ENCODE measurements around the gene MYO9A.

MYO9A gene

GRCh38 chr15:72113347-72114031, 4.5 kb downstream of the MYO9A start:
- no peak overlapping the region for H4K12ac ChIP-seq (ENCODE audit: low read depth, low read length)
- no peak overlapping the region for H3K4me2 ChIP-seq (ENCODE audit: low read length)
- H3K27ac ChIP-seq (ENCODE audit: low read depth, low read length), result no peak overlapping the region
- no peak overlapping the region for H3K4me3 ChIP-seq (ENCODE audit: low read depth, low read length)
- DNase-seq, result no peak
- no peak overlapping the region for H2BK12ac ChIP-seq (ENCODE audit: low read length)
- WGBS (ENCODE audit: extremely low coverage, insufficient coverage, insufficient read length), result no CpG with 5 or more reads among the region's 4 CpGs
- H2AK5ac ChIP-seq (ENCODE audit: low read length), result no peak overlapping the region
- no peak overlapping the region for H2BK120ac ChIP-seq (ENCODE audit: insufficient read depth, low read length, poor library complexity)
- peaks cover 0 to 2% of the 10 kb centered on the region in 2 experiments for H3K4me1 ChIP-seq (ENCODE audit: control insufficient read depth in 1 of 2, insufficient read depth in 2 of 2, low read length in 2 of 2)
- H3K27me3 ChIP-seq (ENCODE audit: insufficient read depth, low read length), result no peaks in the 10 kb centered on the region
- peaks cover 8% of the 10 kb centered on the region for H3K79me1 ChIP-seq (ENCODE audit: low read length)
- H3K79me2 ChIP-seq (ENCODE audit: control insufficient read depth, insufficient read depth, low read length, poor library complexity), result peaks cover 2% of the 10 kb centered on the region
- H2BK5ac ChIP-seq (ENCODE audit: low read depth, low read length, poor library complexity), result no peak overlapping the region
- no peak overlapping the region for H3K9ac ChIP-seq (ENCODE audit: low read length)
- no peak overlapping the region for H2AFZ ChIP-seq (ENCODE audit: insufficient read depth, low read length, poor library complexity)
- H3K4ac ChIP-seq (ENCODE audit: low read depth, low read length), result no peak overlapping the region
- H3K14ac ChIP-seq (ENCODE audit: low read length), result no peak overlapping the region
- no peak overlapping the region for H3K18ac ChIP-seq (ENCODE audit: low read length)
- H3K9me3 ChIP-seq (ENCODE audit: insufficient read depth, low read depth, low read length), result no peaks in the 10 kb centered on the region
- H3K23ac ChIP-seq (ENCODE audit: low read length), result no peak overlapping the region
- no peak overlapping the region for H4K91ac ChIP-seq (ENCODE audit: low read depth, low read length)
- H4K8ac ChIP-seq (ENCODE audit: low read depth, low read length), result no peak overlapping the region
- no peaks in the 10 kb centered on the region for H3K36me3 ChIP-seq (ENCODE audit: control insufficient read depth in 1 of 2, insufficient read depth in 2 of 2, low read length in 2 of 2)

GRCh38 chr15:72112805-72113204, 5.1 kb downstream of the MYO9A start:
- Histone ChIP-seq H2BK12ac (ENCODE audit: low read length) (no peak overlapping the region), H3K23ac (ENCODE audit: low read length) (no peak overlapping the region), H3K27me3 (ENCODE audit: insufficient read depth, low read length) (no peaks in the 10 kb centered on the region), H3K4ac (ENCODE audit: low read depth, low read length) (no peak overlapping the region), H4K91ac (ENCODE audit: low read depth, low read length) (no peak overlapping the region), H2BK5ac (ENCODE audit: low read depth, low read length, poor library complexity) (no peak overlapping the region), H3K79me1 (ENCODE audit: low read length) (peaks cover 4% of the 10 kb centered on the region), H3K79me2 (ENCODE audit: control insufficient read depth, insufficient read depth, low read length, poor library complexity) (peaks cover 1% of the 10 kb centered on the region), H3K4me3 (ENCODE audit: low read depth, low read length) (no peak overlapping the region), H3K4me2 (ENCODE audit: low read length) (no peak overlapping the region), H3K4me1 (ENCODE audit: control insufficient read depth in 1 of 2, insufficient read depth in 2 of 2, low read length in 2 of 2) (peaks cover 0 to 2% of the 10 kb centered on the region in 2 experiments), H3K9me3 (ENCODE audit: insufficient read depth, low read depth, low read length) (no peaks in the 10 kb centered on the region), H2AK5ac (ENCODE audit: low read length) (no peak overlapping the region), H3K14ac (ENCODE audit: low read length) (no peak overlapping the region), H3K9ac (ENCODE audit: low read length) (no peak overlapping the region), H4K12ac (ENCODE audit: low read depth, low read length) (no peak overlapping the region), H3K27ac (ENCODE audit: low read depth, low read length) (no peak overlapping the region), H3K36me3 (ENCODE audit: control insufficient read depth in 1 of 2, insufficient read depth in 2 of 2, low read length in 2 of 2) (no peaks in the 10 kb centered on the region), H4K8ac (ENCODE audit: low read depth, low read length) (no peak overlapping the region), H2BK120ac (ENCODE audit: insufficient read depth, low read length, poor library complexity) (no peak overlapping the region), H2AFZ (ENCODE audit: insufficient read depth, low read length, poor library complexity) (no peak overlapping the region), H3K18ac (ENCODE audit: low read length) (no peak overlapping the region)
- DNase-seq, result no peak

DNA sequence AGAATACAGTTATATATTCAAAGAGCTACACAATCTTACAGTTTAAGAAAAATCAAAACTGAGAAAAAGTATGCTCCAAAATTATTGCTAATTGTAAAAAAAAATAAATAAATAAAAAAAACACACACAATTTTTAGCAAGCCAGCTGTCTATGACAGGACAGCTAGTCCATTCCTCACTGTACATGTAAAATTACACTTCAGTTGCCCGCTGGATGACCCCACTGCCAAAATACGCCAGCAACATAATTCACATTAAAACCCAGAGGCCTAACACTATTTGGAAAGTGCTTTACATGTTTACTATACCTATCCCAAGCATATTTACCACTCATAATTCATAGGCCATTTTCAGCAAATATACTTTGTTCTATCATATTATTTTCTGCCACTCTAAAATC, 5.8 kb downstream of the MYO9A start:
- H2BK5ac ChIP-seq (ENCODE audit: low read depth, low read length, poor library complexity), result no peak overlapping the region
- peaks cover 0 to 2% of the 10 kb centered on the region in 2 experiments for H3K4me1 ChIP-seq (ENCODE audit: control insufficient read depth in 1 of 2, insufficient read depth in 2 of 2, low read length in 2 of 2)
- H2AK5ac ChIP-seq (ENCODE audit: low read length), result no peak overlapping the region
- H4K91ac ChIP-seq (ENCODE audit: low read depth, low read length), result no peak overlapping the region
- DNase-seq, result no peak
- H3K36me3 ChIP-seq (ENCODE audit: control insufficient read depth in 1 of 2, insufficient read depth in 2 of 2, low read length in 2 of 2), result no peaks in the 10 kb centered on the region
- no peak overlapping the region for H2BK120ac ChIP-seq (ENCODE audit: insufficient read depth, low read length, poor library complexity)
- H4K12ac ChIP-seq (ENCODE audit: low read depth, low read length), result no peak overlapping the region
- no peaks in the 10 kb centered on the region for H3K9me3 ChIP-seq (ENCODE audit: insufficient read depth, low read depth, low read length)
- no peak overlapping the region for H3K14ac ChIP-seq (ENCODE audit: low read length)
- H3K4ac ChIP-seq (ENCODE audit: low read depth, low read length), result no peak overlapping the region
- H3K4me2 ChIP-seq (ENCODE audit: low read length), result no peak overlapping the region
- no peak overlapping the region for H3K18ac ChIP-seq (ENCODE audit: low read length)
- no peaks in the 10 kb centered on the region for H3K79me2 ChIP-seq (ENCODE audit: control insufficient read depth, insufficient read depth, low read length, poor library complexity)
- no peak overlapping the region for H2BK12ac ChIP-seq (ENCODE audit: low read length)
- no peaks in the 10 kb centered on the region for H3K79me1 ChIP-seq (ENCODE audit: low read length)
- no peaks in the 10 kb centered on the region for H3K27me3 ChIP-seq (ENCODE audit: insufficient read depth, low read length)
- H4K8ac ChIP-seq (ENCODE audit: low read depth, low read length), result no peak overlapping the region
- no peak overlapping the region for H3K4me3 ChIP-seq (ENCODE audit: low read depth, low read length)
- no peak overlapping the region for H3K27ac ChIP-seq (ENCODE audit: low read depth, low read length)
- no CpG with 5 or more reads among the region's 2 CpGs for WGBS (ENCODE audit: extremely low coverage, insufficient coverage, insufficient read length)
- no peak overlapping the region for H3K9ac ChIP-seq (ENCODE audit: low read length)
- H3K23ac ChIP-seq (ENCODE audit: low read length), result no peak overlapping the region
- H2AFZ ChIP-seq (ENCODE audit: insufficient read depth, low read length, poor library complexity), result no peak overlapping the region

DNA sequence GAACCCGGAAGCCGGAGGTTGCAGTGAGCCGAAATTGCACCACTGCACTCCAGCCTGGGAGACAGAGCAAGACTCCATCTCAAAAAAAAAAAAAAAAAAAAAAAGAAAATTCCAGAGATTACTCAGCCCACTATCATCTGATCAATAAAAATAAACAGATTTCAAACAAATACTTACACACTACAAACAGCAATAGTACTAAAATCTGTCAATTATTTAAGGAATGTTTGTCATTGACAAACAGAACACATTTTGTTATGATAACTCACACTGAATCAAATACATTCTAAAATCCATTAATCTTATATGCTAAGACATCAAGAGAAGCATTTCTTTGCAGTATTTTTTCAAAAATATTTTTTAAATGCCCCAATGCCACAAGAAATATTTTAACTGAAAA, 7.6 kb downstream of the MYO9A start:
- Histone ChIP-seq H3K9ac (ENCODE audit: low read length) (no peak overlapping the region), H3K79me1 (ENCODE audit: low read length) (no peaks in the 10 kb centered on the region), H4K8ac (ENCODE audit: low read depth, low read length) (no peak overlapping the region), H2BK12ac (ENCODE audit: low read length) (no peak overlapping the region), H3K36me3 (ENCODE audit: control insufficient read depth in 1 of 2, insufficient read depth in 2 of 2, low read length in 2 of 2) (no peaks in the 10 kb centered on the region), H3K27ac (ENCODE audit: low read depth, low read length) (no peak overlapping the region), H3K79me2 (ENCODE audit: control insufficient read depth, insufficient read depth, low read length, poor library complexity) (no peaks in the 10 kb centered on the region), H3K9me3 (ENCODE audit: insufficient read depth, low read depth, low read length) (no peaks in the 10 kb centered on the region), H2BK120ac (ENCODE audit: insufficient read depth, low read length, poor library complexity) (no peak overlapping the region), H3K18ac (ENCODE audit: low read length) (no peak overlapping the region), H3K4me3 (ENCODE audit: low read depth, low read length) (no peak overlapping the region), H4K91ac (ENCODE audit: low read depth, low read length) (no peak overlapping the region), H2BK5ac (ENCODE audit: low read depth, low read length, poor library complexity) (no peak overlapping the region), H3K27me3 (ENCODE audit: insufficient read depth, low read length) (no peaks in the 10 kb centered on the region), H3K23ac (ENCODE audit: low read length) (no peak overlapping the region), H3K4ac (ENCODE audit: low read depth, low read length) (no peak overlapping the region), H3K14ac (ENCODE audit: low read length) (no peak overlapping the region), H3K4me1 (ENCODE audit: control insufficient read depth in 1 of 2, insufficient read depth in 2 of 2, low read length in 2 of 2) (no peaks in the 10 kb centered on the region), H2AK5ac (ENCODE audit: low read length) (no peak overlapping the region), H4K12ac (ENCODE audit: low read depth, low read length) (no peak overlapping the region), H3K4me2 (ENCODE audit: low read length) (no peak overlapping the region), H2AFZ (ENCODE audit: insufficient read depth, low read length, poor library complexity) (no peak overlapping the region)
- WGBS (ENCODE audit: extremely low coverage, insufficient coverage, insufficient read length), result no CpG with 5 or more reads among the region's 3 CpGs
- DNase-seq, result no peak
